ENCODE data around the gene ELF3. TPM values are rescaled to one million over a fixed set of nuclear protein-coding genes. Genes with fewer than 3 reads are reported as not detected.

ELF3 gene
- polyA plus RNA-seq = 0.59 TPM in 1 of 2 replicates, not detected in the other

GRCh38 chr1:202010180-202011015 is at the start of gene ELF3:
Gene ELF3, plus strand, starts transcription at chr1:202010587. Its CDS starts 550 bp downstream, at chr1:202011137.

GRCh38 chr1:201982623-201983379 is 27.6 kb upstream of the ELF3 start, which contains the start of gene RNPEP:
Gene RNPEP, plus strand, starts transcription at chr1:201982648. Its CDS starts 19 bp downstream, at chr1:201982667.

Other genes starting within 250 kb of the ELF3 start
- 35.8 and 42.9 TPM in 2 replicates for gene IPO9, start 181.4 kb upstream of the ELF3 start, polyA plus RNA-seq
- gene SHISA4, start 121.7 kb upstream of the ELF3 start, polyA plus RNA-seq = 0.59 and 2.1 TPM in 2 replicates
- 0.34 and 1.6 TPM in 2 replicates for gene LMOD1, start 64.0 kb upstream of the ELF3 start, polyA plus RNA-seq
- gene TIMM17A, start 55.1 kb upstream of the ELF3 start, polyA plus RNA-seq = 252 and 365 TPM in 2 replicates
- 1.8 and 4.9 TPM in 2 replicates for gene RNPEP, start 27.9 kb upstream of the ELF3 start, polyA plus RNA-seq
- gene GPR37L1, start 112.3 kb downstream of the ELF3 start, polyA plus RNA-seq = 25.0 and 33.3 TPM in 2 replicates
- 9.2 and 9.3 TPM in 2 replicates for gene ARL8A, start 134.2 kb downstream of the ELF3 start, polyA plus RNA-seq
- not detected in 2 replicates for gene PTPN7, start 150.0 kb downstream of the ELF3 start, polyA plus RNA-seq
- gene LGR6, start 183.2 kb downstream of the ELF3 start, polyA plus RNA-seq = 4.0 and 5.7 TPM in 2 replicates

Measured in Purkinje cell (primary cell).